ENCODE data around the gene PHLDA1.

PHLDA1 gene

GRCh38 chr12:76025601-76026575, 5.7 kb downstream of the PHLDA1 start:
- in situ Hi-C loops (cut with HindIII; ENCODE audit: low sequenced_read_pairs), result no loop called here
- TF ChIP-seq, protein P1, sequence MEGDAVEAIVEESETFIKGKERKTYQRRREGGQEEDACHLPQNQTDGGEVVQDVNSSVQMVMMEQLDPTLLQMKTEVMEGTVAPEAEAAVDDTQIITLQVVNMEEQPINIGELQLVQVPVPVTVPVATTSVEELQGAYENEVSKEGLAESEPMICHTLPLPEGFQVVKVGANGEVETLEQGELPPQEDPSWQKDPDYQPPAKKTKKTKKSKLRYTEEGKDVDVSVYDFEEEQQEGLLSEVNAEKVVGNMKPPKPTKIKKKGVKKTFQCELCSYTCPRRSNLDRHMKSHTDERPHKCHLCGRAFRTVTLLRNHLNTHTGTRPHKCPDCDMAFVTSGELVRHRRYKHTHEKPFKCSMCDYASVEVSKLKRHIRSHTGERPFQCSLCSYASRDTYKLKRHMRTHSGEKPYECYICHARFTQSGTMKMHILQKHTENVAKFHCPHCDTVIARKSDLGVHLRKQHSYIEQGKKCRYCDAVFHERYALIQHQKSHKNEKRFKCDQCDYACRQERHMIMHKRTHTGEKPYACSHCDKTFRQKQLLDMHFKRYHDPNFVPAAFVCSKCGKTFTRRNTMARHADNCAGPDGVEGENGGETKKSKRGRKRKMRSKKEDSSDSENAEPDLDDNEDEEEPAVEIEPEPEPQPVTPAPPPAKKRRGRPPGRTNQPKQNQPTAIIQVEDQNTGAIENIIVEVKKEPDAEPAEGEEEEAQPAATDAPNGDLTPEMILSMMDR (IDR thresholded peaks at IDR 0.05; ENCODE audit: low read depth, low read length), result no peak
- peak; percentile 90 for DNase-seq (ENCODE audit: low read depth, low spot score)
- H3K4me3 ChIP-seq (ENCODE audit: low read depth, low read length), result peak overlapping the region; percentile 98

DNA sequence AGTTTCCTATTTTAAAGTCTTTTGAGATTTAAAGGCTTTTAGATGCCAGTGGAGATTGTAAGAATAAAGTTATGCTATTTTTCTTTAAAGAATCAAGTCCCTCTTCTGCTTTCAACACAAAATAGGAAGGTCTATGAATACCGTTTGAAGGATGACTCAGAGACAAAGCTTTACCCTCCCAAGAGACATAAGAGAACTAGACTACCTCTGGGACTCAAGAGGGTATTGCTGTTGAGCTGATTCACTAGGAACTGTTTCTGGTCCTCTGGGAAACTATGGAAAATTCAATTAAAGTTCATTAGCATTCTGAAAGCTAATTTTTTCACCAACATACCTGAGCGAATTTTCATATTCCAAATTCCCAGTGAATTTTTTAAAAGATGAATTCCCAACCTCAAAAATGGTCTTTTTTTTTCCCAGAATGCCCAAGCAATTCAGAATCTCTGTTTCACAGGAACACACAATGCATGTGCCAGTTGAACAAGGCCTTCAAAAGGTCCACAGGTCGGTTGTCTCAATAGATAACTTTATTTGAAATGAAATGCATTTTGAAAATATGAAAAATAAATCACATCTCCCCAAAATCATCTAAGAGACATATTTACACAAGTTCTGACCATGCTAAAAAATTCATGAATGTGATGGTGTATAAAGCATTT, 6.5 kb downstream of the PHLDA1 start:
- TF ChIP-seq, protein P1 (IDR thresholded peaks at IDR 0.05; ENCODE audit: low read depth, low read length), result no peak
- DNase-seq (ENCODE audit: low read depth, low spot score), result peak; percentile 94
- no peak overlapping the region for H3K4me3 ChIP-seq (ENCODE audit: low read depth, low read length)
- in situ Hi-C loops (cut with HindIII; ENCODE audit: low sequenced_read_pairs), result no loop called here

- in situ Hi-C loops (cut with HindIII; ENCODE audit: low sequenced_read_pairs), result no loop called here
- TF ChIP-seq, protein P1 (IDR thresholded peaks at IDR 0.05; ENCODE audit: low read depth, low read length), result no peak
- H3K4me3 ChIP-seq (ENCODE audit: low read depth, low read length), result no peak overlapping the region
- DNase-seq (ENCODE audit: low read depth, low spot score), result peak; percentile 84
These were observed 7.3 kb downstream of the PHLDA1 start for GRCh38 chr12:76024102-76024781.

DNA sequence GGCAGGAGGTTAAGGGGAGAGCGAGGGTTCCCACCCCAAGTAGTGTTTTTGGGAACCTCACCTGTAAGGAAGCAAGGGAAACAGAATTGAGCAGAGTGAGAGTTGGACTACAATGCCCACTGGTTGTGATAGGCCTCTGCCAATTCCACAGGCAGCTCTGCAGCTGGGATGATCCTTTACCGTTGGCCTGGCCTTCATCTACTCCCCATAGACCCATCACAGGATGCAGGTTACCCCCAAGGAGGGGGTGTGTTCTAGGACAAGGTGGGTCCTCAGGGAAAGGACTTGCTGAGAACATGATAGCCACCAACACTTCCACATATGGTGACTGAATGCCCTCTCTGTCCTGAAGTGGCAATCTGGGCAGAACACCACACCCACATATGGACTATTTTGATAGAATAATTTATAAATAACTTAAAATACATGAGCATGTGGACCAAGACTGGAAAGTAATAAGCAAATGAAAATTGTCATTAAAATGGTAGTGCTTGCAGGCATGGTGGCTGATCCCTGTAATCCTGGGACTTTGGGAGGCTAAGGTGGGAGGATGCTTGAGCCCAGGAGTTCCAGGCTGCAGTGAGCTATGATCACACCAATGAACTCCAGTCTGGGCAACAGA, 8.4 kb downstream of the PHLDA1 start:
- in situ Hi-C loops (cut with HindIII; ENCODE audit: low sequenced_read_pairs), result no loop called here
- H3K4me3 ChIP-seq (ENCODE audit: low read depth, low read length), result no peak overlapping the region
- peak; percentile 64 for DNase-seq (ENCODE audit: low read depth, low spot score)
- TF ChIP-seq, protein P1 (IDR thresholded peaks at IDR 0.05; ENCODE audit: low read depth, low read length), result no peak

- TF ChIP-seq, protein P1 (IDR thresholded peaks at IDR 0.05; ENCODE audit: low read depth, low read length), result no peak
- no peak for DNase-seq (ENCODE audit: low read depth, low spot score)
- no peak overlapping the region for H3K4me3 ChIP-seq (ENCODE audit: low read depth, low read length)
- in situ Hi-C loops (cut with HindIII; ENCODE audit: low sequenced_read_pairs), result no loop called here
These were observed 9.1 kb downstream of the PHLDA1 start for GRCh38 chr12:76022506-76022905.

All from astrocyte of the spinal cord (primary cell).